AG08396 (cell line): Measurements from ENCODE around the gene ZNF112.
"Not testable (repeated sequence)": the region's sequence is repeated elsewhere in the genome, so short reads cannot be mapped to it uniquely, and the experiment has no call there.

ENCODE experiments used
- DNase-seq: peaks from one replicate; pipeline ENCODE4 v3.0.0; 2012; ENCODE audit warnings: low spot score, mixed read lengths

Gene ZNF112

GRCh38 chr19:44356383-44357111 lies at the start of gene ZNF112:
TSS of gene ZNF112 (minus strand) at chr19:44356680. CDS start at chr19:44340539, 16,141 bp downstream.
- DNase-seq: peak; percentile 77

DNA sequence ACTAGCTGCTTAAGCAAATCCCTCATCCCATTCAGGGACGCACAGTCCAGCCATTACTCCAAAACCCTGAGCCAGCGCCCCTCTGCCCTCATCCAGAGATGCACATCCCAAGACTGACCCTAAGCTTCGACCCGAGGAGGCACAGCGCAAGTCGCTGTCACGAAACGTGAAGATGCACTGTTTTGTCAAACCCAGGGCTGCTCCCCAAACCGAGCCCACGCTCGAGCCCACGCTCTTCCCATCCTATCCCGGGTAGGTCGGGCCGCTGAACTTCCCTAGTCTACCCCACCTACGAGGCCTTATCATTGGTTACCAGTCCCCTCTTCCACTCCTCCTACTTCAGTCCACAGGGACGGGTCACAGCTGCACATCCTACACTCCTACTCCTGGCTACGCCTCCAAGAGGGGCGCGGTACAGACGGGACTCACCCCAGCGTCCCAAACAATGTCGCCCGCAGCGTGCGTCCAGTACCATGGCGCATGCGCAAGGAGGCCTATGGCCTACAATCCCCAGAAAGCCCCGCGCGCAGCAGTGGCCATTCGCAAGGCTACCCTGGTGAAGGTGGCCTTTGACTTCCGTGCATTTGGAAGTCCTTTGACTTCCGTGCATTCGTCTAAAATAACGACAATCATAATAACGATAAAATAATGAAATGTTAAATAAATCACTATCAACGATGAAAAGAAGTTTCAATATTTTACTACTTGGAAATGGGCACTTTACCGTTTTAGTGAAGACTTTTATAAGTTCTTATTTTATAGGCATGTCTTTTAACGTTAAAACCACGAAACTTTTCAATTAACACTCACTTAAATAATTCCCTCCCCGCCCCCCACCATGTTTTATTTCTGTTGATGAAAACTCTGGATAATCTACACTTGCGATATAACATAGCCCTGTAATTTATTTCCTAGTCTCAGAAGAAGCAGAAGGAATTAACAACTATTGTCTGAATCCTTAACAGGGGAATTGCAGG lies 44.9 kb upstream of the ZNF112 start, which contains the start of gene ZNF285:
ZNF285 (minus strand) TSS at position 470 of the 977 bp plus-strand sequence. CDS start 4,395 bp downstream, outside the sequence.
- peak; percentile 97 for DNase-seq

DNA sequence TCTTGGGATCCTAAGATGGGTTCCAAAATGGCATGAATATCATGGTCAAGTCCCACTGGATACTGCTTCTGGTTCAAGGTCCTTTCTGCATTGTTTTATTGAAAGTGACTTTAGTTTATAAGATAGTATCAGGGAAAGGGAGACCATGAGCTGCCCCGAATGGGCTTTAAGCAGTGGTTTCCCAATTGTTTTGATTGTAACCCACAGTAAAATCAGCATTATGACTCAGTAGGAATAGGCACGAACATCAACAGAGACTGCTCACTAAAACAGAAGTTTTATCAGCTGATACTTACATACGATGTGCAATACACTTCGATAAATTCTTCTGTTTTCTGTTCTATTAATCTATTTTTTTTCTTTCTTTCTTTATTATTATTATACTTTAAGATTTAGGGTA lies 32.8 kb upstream of the ZNF112 start:
- peak; percentile 13 for DNase-seq

DNA sequence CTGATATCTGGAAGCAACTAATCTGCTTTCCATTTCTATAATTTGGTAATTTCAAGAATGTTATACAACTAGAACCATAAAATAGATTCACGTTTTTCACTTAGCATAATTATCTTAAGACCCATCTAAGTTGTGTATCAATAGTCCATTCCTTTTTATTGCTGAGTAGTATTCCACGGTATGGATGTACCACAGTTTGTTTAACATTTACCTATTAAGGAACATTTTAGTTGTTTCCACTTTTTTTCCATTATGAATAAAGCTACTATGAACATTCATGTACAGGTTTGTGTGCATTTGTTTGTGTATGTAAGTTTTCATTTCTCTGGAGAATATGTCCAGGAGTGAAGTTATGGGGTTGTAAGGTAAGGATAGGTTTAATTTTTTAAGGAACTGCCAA lies 18.3 kb upstream of the ZNF112 start:
- no peak for DNase-seq

DNA sequence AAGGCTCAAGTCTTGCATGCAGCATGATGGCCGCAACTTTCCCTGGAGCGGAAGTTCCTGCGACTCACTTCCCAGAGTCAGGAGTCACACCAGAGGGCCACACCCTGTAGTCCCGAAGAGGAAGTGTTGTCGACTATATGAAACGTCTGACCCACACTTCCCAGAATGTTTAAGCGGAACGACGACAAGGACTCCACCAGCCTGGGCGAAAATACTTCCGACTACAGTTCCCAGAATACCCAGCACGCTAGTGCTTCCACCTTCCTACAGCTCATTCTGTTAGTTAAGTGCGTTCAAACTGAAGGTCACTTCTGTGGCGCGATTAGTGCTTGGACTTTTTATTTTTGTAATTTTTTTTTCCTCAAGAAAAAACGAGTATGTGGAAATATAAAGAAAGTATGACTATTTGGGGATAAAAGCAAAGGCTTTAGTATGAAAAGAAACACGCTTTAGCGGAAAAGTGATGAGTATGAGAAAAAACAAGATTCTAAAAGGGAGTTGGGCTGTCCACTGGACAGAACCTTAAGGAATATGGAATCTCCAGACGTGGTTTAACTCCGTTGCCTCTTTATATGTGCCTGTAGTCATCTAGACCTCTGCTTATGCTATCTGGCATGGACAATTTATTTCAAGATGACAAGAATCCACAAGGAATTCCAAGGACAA lies 15.5 kb upstream of the ZNF112 start:
- no peak for DNase-seq

- DNase-seq: no peak
Measured at GRCh38 chr19:44367024-44367423, 10.5 kb upstream of the ZNF112 start.

- no peak for DNase-seq
Measured at GRCh38 chr19:44346556-44346955, 9.9 kb downstream of the ZNF112 start.

- no peak for DNase-seq
Measured at GRCh38 chr19:44345959-44346358, 10.5 kb downstream of the ZNF112 start.

GRCh38 chr19:44344255-44344654 lies 12.2 kb downstream of the ZNF112 start:
- DNase-seq: no peak

DNA sequence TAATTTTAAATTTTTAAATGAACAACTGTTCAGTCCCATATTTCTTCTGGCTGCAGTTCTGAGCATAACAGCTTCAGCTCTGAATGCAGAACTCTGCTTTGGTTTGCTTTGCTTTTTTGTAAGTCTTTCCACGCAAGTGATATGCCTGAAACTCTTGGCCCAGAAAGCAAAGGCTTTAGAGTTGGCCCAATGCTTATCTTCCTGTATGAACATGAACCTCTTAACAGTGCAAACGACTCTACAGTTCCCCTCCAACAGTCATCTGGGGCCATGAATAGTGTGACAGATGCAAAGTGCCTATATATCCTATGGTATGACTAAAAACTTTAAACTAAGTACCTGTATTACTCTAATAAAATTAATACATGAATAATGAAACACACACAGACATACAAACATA lies 14.7 kb downstream of the ZNF112 start:
- no peak for DNase-seq

DNA sequence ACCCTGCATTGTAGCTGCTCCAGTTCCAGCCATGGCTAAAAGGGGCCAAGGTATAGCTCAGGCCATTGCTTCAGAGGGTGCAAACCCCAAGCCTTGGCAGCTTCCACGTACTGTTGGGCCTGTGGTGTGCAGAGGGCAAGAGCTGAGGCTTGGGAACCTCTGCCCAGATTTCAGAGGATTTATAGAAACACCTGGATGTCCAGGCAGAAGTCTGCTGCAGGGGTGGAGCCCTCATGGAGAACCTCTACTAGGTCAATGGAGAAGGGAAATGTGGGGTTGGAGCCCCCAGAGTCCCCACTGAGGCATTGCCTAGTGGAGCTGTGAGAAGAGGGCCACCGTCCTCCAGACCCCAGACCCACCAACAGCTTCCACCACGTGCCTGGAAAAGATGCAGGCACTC lies 21.8 kb downstream of the ZNF112 start:
- DNase-seq: not testable (repeated sequence)

GRCh38 chr19:44332145-44332544 lies 24.3 kb downstream of the ZNF112 start:
- DNase-seq: no peak

- DNase-seq: no peak
Measured at GRCh38 chr19:44315883-44316282, 40.6 kb downstream of the ZNF112 start.

- no peak for DNase-seq
Measured at GRCh38 chr19:44313231-44313630, 43.2 kb downstream of the ZNF112 start.

- no peak for DNase-seq
Measured at GRCh38 chr19:44308011-44308410, 48.5 kb downstream of the ZNF112 start.

DNA sequence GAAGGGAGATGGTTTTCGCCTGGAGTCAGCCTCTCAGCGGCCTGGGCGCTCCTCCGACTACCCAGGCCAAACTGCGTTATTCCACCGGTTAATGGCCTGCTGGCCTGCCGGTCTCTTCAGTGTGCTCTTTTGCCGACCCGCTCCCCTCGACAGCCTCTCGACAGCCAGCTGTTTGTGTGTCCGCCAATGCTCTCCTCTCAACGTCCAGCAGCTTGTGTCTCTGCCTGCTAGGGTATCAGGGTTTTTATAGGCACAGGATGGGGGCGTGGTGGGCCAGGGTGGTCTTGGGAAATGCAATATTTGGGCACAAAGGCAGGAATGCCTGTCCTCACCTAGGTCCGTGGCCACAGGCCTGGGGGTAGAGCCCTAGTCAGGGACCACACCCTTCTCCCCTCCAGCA lies 50.2 kb downstream of the ZNF112 start:
- no peak for DNase-seq

- no peak for DNase-seq
Measured at GRCh38 chr19:44305457-44305856, 51.0 kb downstream of the ZNF112 start.

DNA sequence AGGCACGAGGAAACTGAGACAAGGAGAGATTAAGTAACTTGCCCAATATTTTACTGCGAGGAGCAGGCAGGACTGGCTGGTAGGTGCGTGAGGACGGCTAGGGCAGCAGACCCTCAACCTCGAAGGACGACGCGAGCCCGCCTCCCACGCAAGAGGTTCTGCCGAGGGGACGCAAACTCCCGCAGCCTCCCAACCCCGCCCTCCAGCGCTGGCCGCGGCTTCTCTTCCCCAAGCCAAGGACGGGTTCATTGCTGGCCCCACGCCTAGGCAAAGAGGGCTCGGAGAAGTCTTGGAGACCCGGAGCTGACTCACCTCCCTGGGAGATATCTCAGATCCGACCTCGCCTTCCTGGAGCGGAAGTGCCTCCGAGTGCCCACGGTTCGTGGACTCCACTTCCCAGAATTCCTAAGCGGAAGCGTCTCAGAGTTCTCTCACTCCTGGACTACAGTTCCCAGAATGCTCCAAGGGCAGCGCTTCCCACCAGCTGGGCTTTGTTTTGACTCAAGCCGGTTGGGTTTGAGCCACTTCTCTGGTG lies 51.8 kb downstream of the ZNF112 start, which contains the start of gene ZNF235:
ZNF235 (minus strand) TSS at position 367 of the 535 bp plus-strand sequence. CDS start 1,621 bp downstream, outside the sequence.
- peak; percentile 93 for DNase-seq

GRCh38 chr19:44303976-44304568 lies 52.4 kb downstream of the ZNF112 start:
- peak; percentile 24 for DNase-seq

- no peak for DNase-seq
Measured at GRCh38 chr19:44303320-44303719, 53.2 kb downstream of the ZNF112 start.

DNA sequence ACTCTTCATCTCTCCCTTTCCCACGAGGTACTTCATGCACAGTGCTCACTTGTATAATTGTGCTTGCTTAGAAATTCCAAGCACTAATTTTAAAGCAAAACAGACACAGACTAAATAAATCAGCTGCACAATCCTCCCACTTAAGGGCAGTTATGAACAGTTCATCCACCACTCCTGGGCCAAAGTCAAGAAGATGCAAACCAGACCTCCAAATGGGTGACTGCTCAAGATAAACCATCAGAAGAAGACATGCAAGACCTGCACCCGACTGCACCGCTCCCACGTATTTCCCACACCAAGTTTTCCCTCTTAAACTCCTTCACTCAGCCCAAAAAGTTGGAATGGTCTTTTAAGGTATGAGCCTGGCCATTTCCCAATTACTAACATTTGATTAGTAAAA lies 71.5 kb downstream of the ZNF112 start:
- no peak for DNase-seq
